ENCODE measurements around the gene RFX3. TPM values are rescaled to one million over a fixed set of nuclear protein-coding genes. Genes with fewer than 3 reads are reported as not detected.
A peak's percentile ranks its signal among the peaks of the same experiment; 100 is the strongest.

Gene RFX3
- total and polyA plus RNA-seq, 2 of the 13 experiments (the other 11 are each of a cell fraction or from before 2014, with no cell fraction given), result 2.7 to 5.3 TPM

DNA sequence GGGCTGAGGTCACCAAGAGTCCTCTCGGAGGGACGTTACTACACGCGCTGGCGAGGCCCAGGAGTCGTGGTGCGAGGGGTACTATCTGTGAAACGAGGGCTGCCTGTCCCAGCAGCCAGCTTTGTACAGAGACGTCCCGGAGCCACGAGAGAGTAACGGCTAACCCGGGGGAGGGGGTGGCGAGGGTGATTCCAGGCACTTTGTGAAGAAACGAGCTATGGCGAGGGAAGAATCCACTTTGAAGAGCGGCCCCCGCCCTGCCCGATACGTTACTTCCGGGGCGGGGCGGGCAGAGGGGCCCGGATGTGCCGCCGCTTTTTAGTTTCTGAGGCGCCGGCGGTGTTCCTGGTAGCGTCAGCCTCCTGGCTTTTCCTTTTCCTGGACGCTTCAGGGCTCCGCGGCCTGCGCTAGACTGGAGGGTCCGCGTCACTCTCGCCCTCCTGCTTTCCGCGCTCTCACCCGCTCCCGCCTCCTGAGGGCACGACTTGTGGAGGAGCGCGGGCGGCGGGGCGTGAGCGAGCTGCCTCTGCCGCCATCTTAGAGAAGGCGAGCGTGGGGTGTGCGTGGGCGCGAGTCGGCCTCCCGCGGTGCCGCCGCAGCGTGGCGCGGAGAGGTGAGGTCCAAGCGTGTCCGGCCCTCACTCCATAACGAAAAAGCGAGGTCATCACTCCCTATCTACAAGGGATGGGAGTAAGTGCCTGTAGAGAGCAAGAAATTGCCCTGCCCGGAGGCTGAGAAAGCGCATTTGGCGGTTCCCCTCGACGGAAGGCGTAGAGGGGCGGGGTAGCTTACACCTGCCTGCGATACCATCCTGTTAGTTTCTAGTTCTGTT lies 580 bp upstream of the RFX3 start (continued):
- TF ChIP-seq, protein P1, sequence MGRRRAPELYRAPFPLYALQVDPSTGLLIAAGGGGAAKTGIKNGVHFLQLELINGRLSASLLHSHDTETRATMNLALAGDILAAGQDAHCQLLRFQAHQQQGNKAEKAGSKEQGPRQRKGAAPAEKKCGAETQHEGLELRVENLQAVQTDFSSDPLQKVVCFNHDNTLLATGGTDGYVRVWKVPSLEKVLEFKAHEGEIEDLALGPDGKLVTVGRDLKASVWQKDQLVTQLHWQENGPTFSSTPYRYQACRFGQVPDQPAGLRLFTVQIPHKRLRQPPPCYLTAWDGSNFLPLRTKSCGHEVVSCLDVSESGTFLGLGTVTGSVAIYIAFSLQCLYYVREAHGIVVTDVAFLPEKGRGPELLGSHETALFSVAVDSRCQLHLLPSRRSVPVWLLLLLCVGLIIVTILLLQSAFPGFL (CRISPR knock-in tag; IDR thresholded peaks at IDR 0.05), result no peak
- 0 out of 2 replicates have a peak, but pooled peaks have one; percentile 23 for TF ChIP-seq ZNF678 (CRISPR knock-in tag; IDR thresholded peaks at IDR 0.05)
- peak; percentile 99 for TF ChIP-seq SRY (CRISPR knock-in tag; IDR thresholded peaks at IDR 0.05)
- TF ChIP-seq ISL2 (CRISPR knock-in tag; IDR thresholded peaks at IDR 0.05), result peak; percentile 72
- TF ChIP-seq ZNF234 (CRISPR knock-in tag; conservative IDR thresholded peaks at IDR 0.05), result 0 out of 2 replicates have a peak, but pooled peaks have one; percentile 32
- peak; percentile 69 for TF ChIP-seq ERF (CRISPR knock-in tag; IDR thresholded peaks at IDR 0.05)
- peak; percentile 65; the same call in 1 of the 2 replicates for TF ChIP-seq ZC3H4 (CRISPR knock-in tag; IDR thresholded peaks at IDR 0.05; ENCODE audit: borderline replicate concordance)
- peak; percentile 92 for TF ChIP-seq PTBP1 (IDR thresholded peaks at IDR 0.05; ENCODE audit: low read depth, low read length, poor library complexity, severe bottlenecking)
- TF ChIP-seq U2AF2 (IDR thresholded peaks at IDR 0.05; ENCODE audit: low read depth, low read length), result no peak
- TF ChIP-seq SNAPC5 (CRISPR knock-in tag; IDR thresholded peaks at IDR 0.05; ENCODE audit: borderline replicate concordance), result no peak; the same call in 1 of the 2 replicates
- TF ChIP-seq ZNF619 (CRISPR knock-in tag; IDR thresholded peaks at IDR 0.05), result peak; percentile 63; the same call in 1 of the 2 replicates
- 0 out of 2 replicates have a peak, but pooled peaks have one; percentile 53 for TF ChIP-seq ZNF879 (CRISPR knock-in tag; IDR thresholded peaks at IDR 0.05)
- TF ChIP-seq ZFP36L2 (CRISPR knock-in tag; IDR thresholded peaks at IDR 0.05), result 0 out of 2 replicates have a peak, but pooled peaks have one; percentile 56
- TF ChIP-seq ELF3 (CRISPR knock-in tag; IDR thresholded peaks at IDR 0.05), result peak; percentile 79; the same call in 1 of the 2 replicates
- TF ChIP-seq ZSCAN5A (CRISPR knock-in tag; IDR thresholded peaks at IDR 0.05; ENCODE audit: borderline replicate concordance), result peak; percentile 33; the same call in 1 of the 2 replicates
- peak; percentile 49 for TF ChIP-seq ZNF543 (CRISPR knock-in tag; IDR thresholded peaks at IDR 0.05)
- peak; percentile 81 for TF ChIP-seq ELF1 (CRISPR knock-in tag; IDR thresholded peaks at IDR 0.05)
- TF ChIP-seq SIX4 (CRISPR knock-in tag; IDR thresholded peaks at IDR 0.05), result no peak
- TF ChIP-seq POGZ (CRISPR knock-in tag; IDR thresholded peaks at IDR 0.05), result peak; percentile 78
- TF ChIP-seq, protein P2, sequence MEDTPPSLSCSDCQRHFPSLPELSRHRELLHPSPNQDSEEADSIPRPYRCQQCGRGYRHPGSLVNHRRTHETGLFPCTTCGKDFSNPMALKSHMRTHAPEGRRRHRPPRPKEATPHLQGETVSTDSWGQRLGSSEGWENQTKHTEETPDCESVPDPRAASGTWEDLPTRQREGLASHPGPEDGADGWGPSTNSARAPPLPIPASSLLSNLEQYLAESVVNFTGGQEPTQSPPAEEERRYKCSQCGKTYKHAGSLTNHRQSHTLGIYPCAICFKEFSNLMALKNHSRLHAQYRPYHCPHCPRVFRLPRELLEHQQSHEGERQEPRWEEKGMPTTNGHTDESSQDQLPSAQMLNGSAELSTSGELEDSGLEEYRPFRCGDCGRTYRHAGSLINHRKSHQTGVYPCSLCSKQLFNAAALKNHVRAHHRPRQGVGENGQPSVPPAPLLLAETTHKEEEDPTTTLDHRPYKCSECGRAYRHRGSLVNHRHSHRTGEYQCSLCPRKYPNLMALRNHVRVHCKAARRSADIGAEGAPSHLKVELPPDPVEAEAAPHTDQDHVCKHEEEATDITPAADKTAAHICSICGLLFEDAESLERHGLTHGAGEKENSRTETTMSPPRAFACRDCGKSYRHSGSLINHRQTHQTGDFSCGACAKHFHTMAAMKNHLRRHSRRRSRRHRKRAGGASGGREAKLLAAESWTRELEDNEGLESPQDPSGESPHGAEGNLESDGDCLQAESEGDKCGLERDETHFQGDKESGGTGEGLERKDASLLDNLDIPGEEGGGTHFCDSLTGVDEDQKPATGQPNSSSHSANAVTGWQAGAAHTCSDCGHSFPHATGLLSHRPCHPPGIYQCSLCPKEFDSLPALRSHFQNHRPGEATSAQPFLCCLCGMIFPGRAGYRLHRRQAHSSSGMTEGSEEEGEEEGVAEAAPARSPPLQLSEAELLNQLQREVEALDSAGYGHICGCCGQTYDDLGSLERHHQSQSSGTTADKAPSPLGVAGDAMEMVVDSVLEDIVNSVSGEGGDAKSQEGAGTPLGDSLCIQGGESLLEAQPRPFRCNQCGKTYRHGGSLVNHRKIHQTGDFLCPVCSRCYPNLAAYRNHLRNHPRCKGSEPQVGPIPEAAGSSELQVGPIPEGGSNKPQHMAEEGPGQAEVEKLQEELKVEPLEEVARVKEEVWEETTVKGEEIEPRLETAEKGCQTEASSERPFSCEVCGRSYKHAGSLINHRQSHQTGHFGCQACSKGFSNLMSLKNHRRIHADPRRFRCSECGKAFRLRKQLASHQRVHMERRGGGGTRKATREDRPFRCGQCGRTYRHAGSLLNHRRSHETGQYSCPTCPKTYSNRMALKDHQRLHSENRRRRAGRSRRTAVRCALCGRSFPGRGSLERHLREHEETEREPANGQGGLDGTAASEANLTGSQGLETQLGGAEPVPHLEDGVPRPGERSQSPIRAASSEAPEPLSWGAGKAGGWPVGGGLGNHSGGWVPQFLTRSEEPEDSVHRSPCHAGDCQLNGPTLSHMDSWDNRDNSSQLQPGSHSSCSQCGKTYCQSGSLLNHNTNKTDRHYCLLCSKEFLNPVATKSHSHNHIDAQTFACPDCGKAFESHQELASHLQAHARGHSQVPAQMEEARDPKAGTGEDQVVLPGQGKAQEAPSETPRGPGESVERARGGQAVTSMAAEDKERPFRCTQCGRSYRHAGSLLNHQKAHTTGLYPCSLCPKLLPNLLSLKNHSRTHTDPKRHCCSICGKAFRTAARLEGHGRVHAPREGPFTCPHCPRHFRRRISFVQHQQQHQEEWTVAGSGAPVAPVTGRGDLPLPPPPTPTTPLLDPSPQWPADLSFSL (CRISPR knock-in tag; IDR thresholded peaks at IDR 0.05), result no peak; the same call in 1 of the 2 replicates
- TF ChIP-seq ZNF7 (CRISPR knock-in tag; IDR thresholded peaks at IDR 0.05), result no peak
- TF ChIP-seq NFYC (CRISPR knock-in tag; IDR thresholded peaks at IDR 0.05), result no peak

Measured in HepG2 (cell line).